Measurements from ENCODE around the gene CENPX.

The CENPX gene

GRCh38 chr17:82025401-82026107 lies 2.9 kb upstream of the CENPX start:
- no peaks in the 10 kb centered on the region for H3K27me3 ChIP-seq (ENCODE audit: control insufficient read depth in 5 of 5, insufficient read depth in 4 of 5, low read length in 5 of 5)
- H3K9me3 ChIP-seq (ENCODE audit: control insufficient read depth in 5 of 5, low read length in 5 of 5) = no peaks in the 10 kb centered on the region
- no peak overlapping the region for H3K27ac ChIP-seq (ENCODE audit: low read depth, low read length)
- H3K36me3 ChIP-seq (ENCODE audit: control insufficient read depth in 5 of 5, insufficient read depth in 5 of 5, low read length in 5 of 5) = peaks cover 0 to 7% (median 0%) of the 10 kb centered on the region in 5 donors
- peaks cover 3 to 38% (median 38%) of the 10 kb centered on the region in 5 donors for H3K4me1 ChIP-seq (ENCODE audit: control insufficient read depth in 5 of 5, insufficient read depth in 5 of 5, low read length in 5 of 5)
- H3K4me3 ChIP-seq (ENCODE audit: low read depth in 1 of 5, low read length in 5 of 5) = no peak overlapping the region
- no peak overlapping the region for H3K9ac ChIP-seq (ENCODE audit: low read length in 5 of 5)

GRCh38 chr17:82024859-82025258 lies 2.2 kb upstream of the CENPX start:
- Histone ChIP-seq H3K27me3 (ENCODE audit: control insufficient read depth in 5 of 5, insufficient read depth in 4 of 5, low read length in 5 of 5) (no peaks in the 10 kb centered on the region), H3K36me3 (ENCODE audit: control insufficient read depth in 5 of 5, insufficient read depth in 5 of 5, low read length in 5 of 5) (peaks cover 0 to 7% (median 0%) of the 10 kb centered on the region in 5 donors), H3K9ac (ENCODE audit: low read length in 5 of 5) (no peak overlapping the region), H3K9me3 (ENCODE audit: control insufficient read depth in 5 of 5, low read length in 5 of 5) (no peaks in the 10 kb centered on the region), H3K4me3 (ENCODE audit: low read depth in 1 of 5, low read length in 5 of 5) (no peak overlapping the region), H3K27ac (ENCODE audit: low read depth, low read length) (no peak overlapping the region), H3K4me1 (ENCODE audit: control insufficient read depth in 5 of 5, insufficient read depth in 5 of 5, low read length in 5 of 5) (peaks cover 3 to 36% (median 32%) of the 10 kb centered on the region in 5 donors)

- H3K9ac ChIP-seq (ENCODE audit: low read length in 5 of 5) = peak overlapping the region in 4 of 5 donors; percentile 22 to 83 (median 58)
- H3K27ac ChIP-seq (ENCODE audit: low read depth, low read length) = no peak overlapping the region
- H3K4me3 ChIP-seq (ENCODE audit: low read depth in 1 of 5, low read length in 5 of 5) = peak overlapping the region; percentile 45 to 85 (median 76)
- peaks cover 0 to 11% (median 3%) of the 10 kb centered on the region in 5 donors for H3K36me3 ChIP-seq (ENCODE audit: control insufficient read depth in 5 of 5, insufficient read depth in 5 of 5, low read length in 5 of 5)
- H3K9me3 ChIP-seq (ENCODE audit: control insufficient read depth in 5 of 5, low read length in 5 of 5) = no peaks in the 10 kb centered on the region
- peaks cover 0 to 2% (median 0%) of the 10 kb centered on the region in 5 donors for H3K27me3 ChIP-seq (ENCODE audit: control insufficient read depth in 5 of 5, insufficient read depth in 4 of 5, low read length in 5 of 5)
- H3K4me1 ChIP-seq (ENCODE audit: control insufficient read depth in 5 of 5, insufficient read depth in 5 of 5, low read length in 5 of 5) = peaks cover 6 to 35% (median 31%) of the 10 kb centered on the region in 5 donors
Observed at GRCh38 chr17:82023447-82024241, 966 bp upstream of the CENPX start.

- peak within 1 kb of the TSS in 4 of 5 donors; percentile 72 to 85 (median 74) for H3K9ac ChIP-seq (ENCODE audit: low read length in 5 of 5)
- no peak within 1 kb of the TSS for H3K27ac ChIP-seq (ENCODE audit: low read depth, low read length)
- H3K36me3 ChIP-seq (ENCODE audit: control insufficient read depth in 5 of 5, insufficient read depth in 5 of 5, low read length in 5 of 5) = peaks cover 0 to 17% (median 9%) of the 10 kb centered on the region in 5 donors
- peaks cover 0 to 2% (median 0%) of the 10 kb centered on the region in 5 donors for H3K27me3 ChIP-seq (ENCODE audit: control insufficient read depth in 5 of 5, insufficient read depth in 4 of 5, low read length in 5 of 5)
- H3K4me1 ChIP-seq (ENCODE audit: control insufficient read depth in 5 of 5, insufficient read depth in 5 of 5, low read length in 5 of 5) = peaks cover 6 to 35% (median 31%) of the 10 kb centered on the region in 5 donors
- no peaks in the 10 kb centered on the region for H3K9me3 ChIP-seq (ENCODE audit: control insufficient read depth in 5 of 5, low read length in 5 of 5)
- H3K4me3 ChIP-seq (ENCODE audit: low read depth in 1 of 5, low read length in 5 of 5) = peak within 1 kb of the TSS; percentile 54 to 85 (median 81)
Observed at GRCh38 chr17:82022981-82023446, 336 bp upstream of the CENPX start, which contains the start of gene LRRC45. Gene LRRC45, plus strand, starts transcription at chr17:82023305. Its CDS starts 339 bp downstream, at chr17:82023644.

GRCh38 chr17:82021900-82022309 lies 773 bp downstream of the CENPX start:
- peaks cover 0 to 2% (median 0%) of the 10 kb centered on the region in 5 donors for H3K27me3 ChIP-seq (ENCODE audit: control insufficient read depth in 5 of 5, insufficient read depth in 4 of 5, low read length in 5 of 5)
- H3K9ac ChIP-seq (ENCODE audit: low read length in 5 of 5) = peak overlapping the region in 4 of 5 donors; percentile 72 to 85 (median 74)
- H3K36me3 ChIP-seq (ENCODE audit: control insufficient read depth in 5 of 5, insufficient read depth in 5 of 5, low read length in 5 of 5) = peaks cover 0 to 22% (median 11%) of the 10 kb centered on the region in 5 donors
- peaks cover 6 to 35% (median 31%) of the 10 kb centered on the region in 5 donors for H3K4me1 ChIP-seq (ENCODE audit: control insufficient read depth in 5 of 5, insufficient read depth in 5 of 5, low read length in 5 of 5)
- peak overlapping the region; percentile 54 to 84 (median 81) for H3K4me3 ChIP-seq (ENCODE audit: low read depth in 1 of 5, low read length in 5 of 5)
- H3K9me3 ChIP-seq (ENCODE audit: control insufficient read depth in 5 of 5, low read length in 5 of 5) = no peaks in the 10 kb centered on the region
- no peak overlapping the region for H3K27ac ChIP-seq (ENCODE audit: low read depth, low read length)

- Histone ChIP-seq H3K36me3 (ENCODE audit: control insufficient read depth in 5 of 5, insufficient read depth in 5 of 5, low read length in 5 of 5) (peaks cover 0 to 22% (median 11%) of the 10 kb centered on the region in 5 donors), H3K4me3 (ENCODE audit: low read depth in 1 of 5, low read length in 5 of 5) (peak overlapping the region in 4 of 5 donors; percentile 54 to 84 (median 82)), H3K4me1 (ENCODE audit: control insufficient read depth in 5 of 5, insufficient read depth in 5 of 5, low read length in 5 of 5) (peaks cover 6 to 35% (median 31%) of the 10 kb centered on the region in 5 donors), H3K27me3 (ENCODE audit: control insufficient read depth in 5 of 5, insufficient read depth in 4 of 5, low read length in 5 of 5) (peaks cover 0 to 2% (median 0%) of the 10 kb centered on the region in 5 donors), H3K9me3 (ENCODE audit: control insufficient read depth in 5 of 5, low read length in 5 of 5) (no peaks in the 10 kb centered on the region), H3K27ac (ENCODE audit: low read depth, low read length) (no peak overlapping the region), H3K9ac (ENCODE audit: low read length in 5 of 5) (peak overlapping the region in 4 of 5 donors; percentile 72 to 85 (median 74))
Observed at GRCh38 chr17:82021107-82021899, 1.4 kb downstream of the CENPX start.

GRCh38 chr17:82020572-82021106 lies 2.0 kb downstream of the CENPX start:
- no peak overlapping the region for H3K4me3 ChIP-seq (ENCODE audit: low read depth in 1 of 5, low read length in 5 of 5)
- no peaks in the 10 kb centered on the region for H3K9me3 ChIP-seq (ENCODE audit: control insufficient read depth in 5 of 5, low read length in 5 of 5)
- H3K27me3 ChIP-seq (ENCODE audit: control insufficient read depth in 5 of 5, insufficient read depth in 4 of 5, low read length in 5 of 5) = peaks cover 0 to 2% (median 0%) of the 10 kb centered on the region in 5 donors
- H3K27ac ChIP-seq (ENCODE audit: low read depth, low read length) = no peak overlapping the region
- H3K4me1 ChIP-seq (ENCODE audit: control insufficient read depth in 5 of 5, insufficient read depth in 5 of 5, low read length in 5 of 5) = peaks cover 6 to 35% (median 31%) of the 10 kb centered on the region in 5 donors
- H3K9ac ChIP-seq (ENCODE audit: low read length in 5 of 5) = no peak overlapping the region
- H3K36me3 ChIP-seq (ENCODE audit: control insufficient read depth in 5 of 5, insufficient read depth in 5 of 5, low read length in 5 of 5) = peaks cover 0 to 22% (median 11%) of the 10 kb centered on the region in 5 donors

- Histone ChIP-seq H3K4me1 (ENCODE audit: control insufficient read depth in 5 of 5, insufficient read depth in 5 of 5, low read length in 5 of 5) (peaks cover 6 to 35% (median 31%) of the 10 kb centered on the region in 5 donors), H3K4me3 (ENCODE audit: low read depth in 1 of 5, low read length in 5 of 5) (no peak overlapping the region), H3K9ac (ENCODE audit: low read length in 5 of 5) (peak overlapping the region in 1 of 5 donors; percentile 81), H3K36me3 (ENCODE audit: control insufficient read depth in 5 of 5, insufficient read depth in 5 of 5, low read length in 5 of 5) (peaks cover 0 to 22% (median 11%) of the 10 kb centered on the region in 5 donors), H3K27ac (ENCODE audit: low read depth, low read length) (no peak overlapping the region), H3K27me3 (ENCODE audit: control insufficient read depth in 5 of 5, insufficient read depth in 4 of 5, low read length in 5 of 5) (peaks cover 0 to 2% (median 0%) of the 10 kb centered on the region in 5 donors), H3K9me3 (ENCODE audit: control insufficient read depth in 5 of 5, low read length in 5 of 5) (no peaks in the 10 kb centered on the region)
Observed at GRCh38 chr17:82019690-82020571, 2.7 kb downstream of the CENPX start.
